H9 (cell line): ENCODE data around the gene DLX5. TPM values are rescaled to one million over a fixed set of nuclear protein-coding genes. Genes with fewer than 3 reads are reported as not detected.

Experiments
- DNase-seq: peaks from one replicate; pipeline ENCODE4 v3.0.0-alpha.2; 2017
- H2AFZ ChIP-seq: one replicate; pipeline ENCODE4 v1.6.1; 2013; ENCODE audit warnings: mild to moderate bottlenecking, low read length, control low read depth, moderate library complexity
- H2AK5ac ChIP-seq: 2 replicates; pipeline ENCODE4 v1.6.1; 2013; ENCODE audit warnings: low read length, control low read depth, mixed read lengths; ENCODE audit not compliant: insufficient read length
- H2BK120ac ChIP-seq: one replicate; pipeline ENCODE4 v1.6.1; 2013; ENCODE audit warnings: low read depth, mild to moderate bottlenecking, low read length, control low read depth, inconsistent platforms; ENCODE audit not compliant: poor library complexity, severe bottlenecking
- H2BK12ac ChIP-seq: 2 replicates; pipeline ENCODE4 v1.6.1; 2013; ENCODE audit warnings: low read length, control low read depth, mixed read lengths, low read depth; ENCODE audit not compliant: insufficient read length
- H2BK15ac ChIP-seq: 2 replicates; pipeline ENCODE4 v1.6.1; 2013; ENCODE audit warnings: low read depth, low read length, control low read depth
- H2BK20ac ChIP-seq: one replicate; pipeline ENCODE4 v1.6.1; 2013; ENCODE audit warnings: low read depth, mild to moderate bottlenecking, low read length, control low read depth, inconsistent platforms; ENCODE audit not compliant: poor library complexity, severe bottlenecking
- H2BK5ac ChIP-seq: 2 replicates; pipeline ENCODE4 v1.6.1; 2013; ENCODE audit warnings: low read length, control low read depth, mixed read lengths; ENCODE audit not compliant: insufficient read length
- H3K14ac ChIP-seq: 2 replicates; pipeline ENCODE4 v1.6.1; 2013; ENCODE audit warnings: low read length, control low read depth; ENCODE audit not compliant: insufficient read depth
- H3K18ac ChIP-seq: 2 replicates; pipeline ENCODE4 v1.6.1; 2013; ENCODE audit warnings: low read depth, mild to moderate bottlenecking, mixed read lengths, low read length, control low read depth; ENCODE audit not compliant: insufficient read length
- H3K23ac ChIP-seq: 2 replicates; pipeline ENCODE4 v1.6.1; 2013; ENCODE audit warnings: low read length, control low read depth, mixed read lengths, low read depth; ENCODE audit not compliant: insufficient read length
- H3K23me2 ChIP-seq: 2 replicates; pipeline ENCODE4 v1.6.1; 2013; ENCODE audit warnings: low read depth, mild to moderate bottlenecking, mixed read lengths, low read length, control low read depth; ENCODE audit not compliant: insufficient read length, poor library complexity, severe bottlenecking
- H3K27ac ChIP-seq: 2 replicates; pipeline ENCODE4 v1.5.1; 2013; ENCODE audit warnings: low read length, control low read depth, mixed read lengths, low read depth; ENCODE audit not compliant: insufficient read length
- H3K27me3 ChIP-seq: 2 replicates; pipeline ENCODE4 v1.6.1; 2013; ENCODE audit warnings: low read length, control low read depth, inconsistent platforms; ENCODE audit not compliant: insufficient read depth
- H3K4ac ChIP-seq: 2 replicates; pipeline ENCODE4 v1.6.1; 2013; ENCODE audit warnings: low read depth, mild to moderate bottlenecking, control low read depth, inconsistent platforms, low read length, moderate library complexity
- H3K4me1 ChIP-seq: 2 replicates; pipeline ENCODE4 v1.6.1; 2013; ENCODE audit warnings: low read length, control low read depth, inconsistent platforms; ENCODE audit not compliant: insufficient read depth
- H3K4me2 ChIP-seq: 2 replicates; pipeline ENCODE4 v1.6.1; 2013; ENCODE audit warnings: low read length, control low read depth, mixed read lengths; ENCODE audit not compliant: insufficient read length, insufficient read depth
- H3K56ac ChIP-seq: 2 replicates; pipeline ENCODE4 v1.6.1; 2013; ENCODE audit warnings: low read depth, mild to moderate bottlenecking, mixed read lengths, low read length, control low read depth; ENCODE audit not compliant: insufficient read length
- H3K79me1 ChIP-seq: 2 replicates; pipeline ENCODE4 v1.6.1; 2013; ENCODE audit warnings: low read depth, mild to moderate bottlenecking, moderate library complexity, low read length, control low read depth, inconsistent platforms; ENCODE audit not compliant: insufficient read depth, poor library complexity, severe bottlenecking
- H3K79me2 ChIP-seq: 2 replicates; pipeline ENCODE4 v1.6.1; 2013; ENCODE audit warnings: low read length, control low read depth, inconsistent platforms; ENCODE audit not compliant: insufficient read depth
- H3K9ac ChIP-seq: 2 replicates; pipeline ENCODE4 v1.6.1; 2013; ENCODE audit warnings: low read length, control low read depth, mixed read lengths; ENCODE audit not compliant: insufficient read length; ENCODE audit errors: extremely low read depth
- H3K9me3 ChIP-seq: one replicate; pipeline ENCODE4 v1.6.1; 2013; ENCODE audit warnings: low read depth, low read length, inconsistent platforms; ENCODE audit not compliant: control insufficient read depth
- H3T11ph ChIP-seq: one replicate; pipeline ENCODE4 v1.6.1; 2013; ENCODE audit warnings: mild to moderate bottlenecking, low read length, control low read depth, inconsistent platforms
- H4K20me1 ChIP-seq: one replicate; pipeline ENCODE4 v1.6.1; 2013; ENCODE audit not compliant: control insufficient read depth, insufficient read length, insufficient read depth
- H4K5ac ChIP-seq: 2 replicates; pipeline ENCODE4 v1.6.1; 2013; ENCODE audit warnings: low read depth, mild to moderate bottlenecking, mixed read lengths, low read length, control low read depth; ENCODE audit not compliant: insufficient read length
- H4K8ac ChIP-seq: replicated peaks from 2 replicates; pipeline ENCODE4 v1.6.1; 2013; ENCODE audit warnings: low read length, control low read depth, mixed read lengths, low read depth; ENCODE audit not compliant: insufficient read length
- H4K91ac ChIP-seq: 2 replicates; pipeline ENCODE4 v1.6.1; 2013; ENCODE audit warnings: low read depth, mild to moderate bottlenecking, moderate library complexity, mixed read lengths, low read length, control low read depth; ENCODE audit not compliant: insufficient read length
- H3K27ac Mint-ChIP-seq, 3 experiments: 2 replicates in 2 of 3; 3 replicates in 1 of 3; pipeline ENCODE4 v1.8.0; 2020 to 2021; ENCODE audit warnings: mixed read lengths in 3 of 3, mild to moderate bottlenecking in 1 of 3, moderate library complexity in 1 of 3
- H3K27me3 Mint-ChIP-seq: 2 replicates; pipeline ENCODE4 v1.8.0; 2021; ENCODE audit warnings: low read depth, mild to moderate bottlenecking, moderate library complexity, mixed read lengths
- H3K36me3 Mint-ChIP-seq, 3 experiments: 2 replicates in 2 of 3; 3 replicates in 1 of 3; pipeline ENCODE4 v1.8.0; 2020 to 2021; ENCODE audit warnings: low read depth in 3 of 3, mixed read lengths in 3 of 3; ENCODE audit not compliant: insufficient read depth in 1 of 3
- H3K4me1 Mint-ChIP-seq, 2 experiments: 2 replicates each; pipeline ENCODE4 v1.8.0; 2020; ENCODE audit warnings: mixed read lengths in 2 of 2
- H3K4me3 Mint-ChIP-seq, 2 experiments: 2 replicates in 1 of 2; 3 replicates in 1 of 2; pipeline ENCODE4 v1.8.0; 2020 to 2021; ENCODE audit warnings: mild to moderate bottlenecking in 2 of 2, mixed read lengths in 2 of 2, moderate library complexity in 1 of 2
- H3K9me3 Mint-ChIP-seq, 2 experiments: 2 replicates in 1 of 2; 3 replicates in 1 of 2; pipeline ENCODE4 v1.8.0; 2020; ENCODE audit warnings: mild to moderate bottlenecking in 2 of 2, mixed read lengths in 2 of 2, moderate library complexity in 1 of 2
- WGBS: extraction: QIAGEN DNeasy Blood & Tissue Kit; methylation state at CpG from one replicate; pipeline ENCODE4 v1.1.7; 2013; ENCODE audit warnings: missing lambda C conversion rate, low lambda C conversion rate, mixed read lengths; ENCODE audit not compliant: insufficient read length; ENCODE audit errors: extremely low coverage; 5-methylcytosine and 5-hydroxymethylcytosine counted together
- total RNA-seq: library from RNA; stranded (reverse); gene quantifications from 2 replicates; pipeline ENCODE4 v1.2.1, GENCODE V29; 2021
- TF ChIP-seq, protein P1 (sequence below): fragments of 200-600 bp; sonication (generic); conservative IDR thresholded peaks from 3 replicates; pipeline ENCODE4 v1.8.0; 2021; ENCODE audit warnings: antibody characterized with exemption, mild to moderate bottlenecking

Gene DLX5
- total RNA-seq, 1 experiment from 2014 or later = 0.22 TPM

DNA sequence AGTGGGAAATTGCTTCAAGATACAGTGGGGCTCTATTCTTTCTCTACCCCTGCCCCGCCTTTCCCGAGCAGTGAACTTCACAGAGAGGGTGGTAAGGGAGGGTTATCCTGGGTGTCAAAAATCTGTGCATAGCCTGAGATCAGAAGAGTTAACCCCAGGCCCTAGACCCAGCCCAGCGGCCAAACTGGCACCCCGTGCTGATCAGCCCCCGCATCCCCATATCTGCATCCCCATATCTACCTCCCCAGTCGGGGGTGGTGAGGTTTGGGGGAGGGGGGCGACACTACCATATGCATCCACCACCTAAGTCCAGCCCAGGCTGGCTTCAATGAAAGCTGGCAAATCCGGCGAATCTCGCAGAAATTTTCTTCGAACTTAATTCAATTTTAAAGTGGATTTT, 26.3 kb downstream of the DLX5 start:
- H3K9ac ChIP-seq = no peak overlapping the region
- H2BK120ac ChIP-seq = no peak overlapping the region
- no peak overlapping the region for H2BK5ac ChIP-seq
- no peaks in the 10 kb centered on the region for H3K9me3 ChIP-seq
- peaks cover 100% of the 10 kb centered on the region for H3K27me3 Mint-ChIP-seq
- H4K91ac ChIP-seq = no peak overlapping the region
- no peak overlapping the region for H2BK12ac ChIP-seq
- no peak overlapping the region for H3K14ac ChIP-seq
- TF ChIP-seq, protein P1, sequence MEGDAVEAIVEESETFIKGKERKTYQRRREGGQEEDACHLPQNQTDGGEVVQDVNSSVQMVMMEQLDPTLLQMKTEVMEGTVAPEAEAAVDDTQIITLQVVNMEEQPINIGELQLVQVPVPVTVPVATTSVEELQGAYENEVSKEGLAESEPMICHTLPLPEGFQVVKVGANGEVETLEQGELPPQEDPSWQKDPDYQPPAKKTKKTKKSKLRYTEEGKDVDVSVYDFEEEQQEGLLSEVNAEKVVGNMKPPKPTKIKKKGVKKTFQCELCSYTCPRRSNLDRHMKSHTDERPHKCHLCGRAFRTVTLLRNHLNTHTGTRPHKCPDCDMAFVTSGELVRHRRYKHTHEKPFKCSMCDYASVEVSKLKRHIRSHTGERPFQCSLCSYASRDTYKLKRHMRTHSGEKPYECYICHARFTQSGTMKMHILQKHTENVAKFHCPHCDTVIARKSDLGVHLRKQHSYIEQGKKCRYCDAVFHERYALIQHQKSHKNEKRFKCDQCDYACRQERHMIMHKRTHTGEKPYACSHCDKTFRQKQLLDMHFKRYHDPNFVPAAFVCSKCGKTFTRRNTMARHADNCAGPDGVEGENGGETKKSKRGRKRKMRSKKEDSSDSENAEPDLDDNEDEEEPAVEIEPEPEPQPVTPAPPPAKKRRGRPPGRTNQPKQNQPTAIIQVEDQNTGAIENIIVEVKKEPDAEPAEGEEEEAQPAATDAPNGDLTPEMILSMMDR = no peak
- peak overlapping the region in 1 of 2 experiments; percentile 47; a peak in 2 of 5 replicates for H3K4me3 Mint-ChIP-seq
- no peak overlapping the region for H3K27ac ChIP-seq
- peak; percentile 28 for DNase-seq
- H3K4ac ChIP-seq = no peak overlapping the region
- H2BK15ac ChIP-seq = no peak overlapping the region
- H3K4me1 ChIP-seq = no peaks in the 10 kb centered on the region
- H2BK20ac ChIP-seq = no peak overlapping the region
- H3K79me2 ChIP-seq = no peaks in the 10 kb centered on the region
- no peak overlapping the region for H3K56ac ChIP-seq
- H4K5ac ChIP-seq = no peak overlapping the region
- no peaks in the 10 kb centered on the region for H3K23me2 ChIP-seq
- no peak overlapping the region for H3K27ac Mint-ChIP-seq
- no peak overlapping the region for H3K4me2 ChIP-seq
- no peak overlapping the region for H2AK5ac ChIP-seq
- peaks cover 93% of the 10 kb centered on the region for H3K27me3 ChIP-seq
- H3K9me3 Mint-ChIP-seq = peaks cover 0 to 21% of the 10 kb centered on the region in 2 experiments; a peak in 3 of 5 replicates
- no peaks in the 10 kb centered on the region for H4K20me1 ChIP-seq
- peaks cover 52 to 77% of the 10 kb centered on the region in 2 experiments for H3K4me1 Mint-ChIP-seq
- no peak overlapping the region for H4K8ac ChIP-seq
- no peak overlapping the region for H3K18ac ChIP-seq
- H3K79me1 ChIP-seq = no peaks in the 10 kb centered on the region
- no peak overlapping the region for H3T11ph ChIP-seq
- no peak overlapping the region for H2AFZ ChIP-seq
- WGBS = no CpG with 5 or more reads among the region's 11 CpGs
- no peaks in the 10 kb centered on the region for H3K36me3 Mint-ChIP-seq
- H3K23ac ChIP-seq = no peak overlapping the region
